Tibial artery (tissue), 4 donors: Measurements from ENCODE around the gene EAF1.

Source experiments
- DNase-seq, 2 donors: peaks; one replicate each; pipeline ENCODE4 v3.0.0-alpha.2; 2019
- H3K27ac ChIP-seq, 2 donors: fragments of 200-600 bp; sonication (generic) in 1 of 2; 1 replicate in 1 of 2; 2 replicates in 1 of 2; pipeline ENCODE4 v1.5.1; 2018 to 2019; ENCODE audit warnings: mild to moderate bottlenecking in 1 of 2
- H3K27me3 ChIP-seq, 2 donors: fragments of 200-600 bp; sonication (generic) in 1 of 2; one replicate each; pipeline versions ENCODE4 v1.5.1 to v1.6.0; 2016 to 2019
- H3K36me3 ChIP-seq, 3 donors: fragments of 200-600 bp; sonication (generic) in 2 of 3; one replicate each; pipeline ENCODE4 v1.5.1; 2016 to 2019; ENCODE audit warnings: mild to moderate bottlenecking in 2 of 3
- H3K4me1 ChIP-seq, 4 donors: fragments of 200-600 bp; sonication (generic) in 2 of 4; 1 replicate in 3 of 4; 2 replicates in 1 of 4; pipeline ENCODE4 v1.5.1; 2016 to 2019
- H3K4me3 ChIP-seq, 2 donors: fragments of 200-600 bp; sonication (generic) in 1 of 2; 1 replicate in 1 of 2; 2 replicates in 1 of 2; pipeline ENCODE4 v1.5.1; 2018 to 2019; ENCODE audit warnings: mild to moderate bottlenecking in 2 of 2
- H3K9me3 ChIP-seq, 3 donors: fragments of 200-600 bp; sonication (generic) in 1 of 3; one replicate each; pipeline ENCODE4 v1.5.1; 2016 to 2019
- intact Hi-C: fragments of 100-400 bp; cut with DNase I; formaldehyde crosslinking; loops from one replicate; pipeline ENCODE4 v1.15.0; 2023; ENCODE audit warnings: low total_unique reads
- TF ChIP-seq, protein P1 (sequence below), 2 experiments: fragments of 200-600 bp in 1 of 2; fragments of 450-650 bp in 1 of 2; IDR thresholded peaks; one replicate each; pipeline ENCODE4 v1.5.1; 2017 to 2019; ENCODE audit warnings: antibody characterized with exemption in 2 of 2, mild to moderate bottlenecking in 1 of 2, moderate library complexity in 1 of 2

Gene EAF1

DNA sequence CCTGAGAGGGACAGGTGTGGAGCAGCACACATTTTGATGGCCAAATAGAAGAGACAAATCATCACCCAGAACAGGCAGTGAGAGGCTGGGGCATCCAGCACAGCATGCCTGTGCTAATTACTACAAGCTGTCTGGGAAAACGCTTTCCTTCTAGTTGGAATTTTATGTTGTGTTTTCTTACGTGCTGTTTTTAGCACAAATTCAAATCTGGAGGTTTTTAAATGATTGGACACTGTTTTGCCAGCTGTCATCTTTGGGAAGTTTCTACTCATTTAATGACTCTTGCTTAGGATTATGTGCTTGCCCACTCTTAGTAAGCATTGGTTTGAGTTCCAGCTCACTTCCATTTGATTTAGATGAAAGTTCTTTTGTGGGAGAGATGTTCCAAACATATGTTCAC is 43.5 kb downstream of the EAF1 start:
- H3K27me3 ChIP-seq = no peaks in the 10 kb centered on the region
- peaks cover 0 to 14% (median 4%) of the 10 kb centered on the region in 4 donors for H3K4me1 ChIP-seq
- intact Hi-C loops = no loop called here
- no peak for DNase-seq
- TF ChIP-seq, protein P1, sequence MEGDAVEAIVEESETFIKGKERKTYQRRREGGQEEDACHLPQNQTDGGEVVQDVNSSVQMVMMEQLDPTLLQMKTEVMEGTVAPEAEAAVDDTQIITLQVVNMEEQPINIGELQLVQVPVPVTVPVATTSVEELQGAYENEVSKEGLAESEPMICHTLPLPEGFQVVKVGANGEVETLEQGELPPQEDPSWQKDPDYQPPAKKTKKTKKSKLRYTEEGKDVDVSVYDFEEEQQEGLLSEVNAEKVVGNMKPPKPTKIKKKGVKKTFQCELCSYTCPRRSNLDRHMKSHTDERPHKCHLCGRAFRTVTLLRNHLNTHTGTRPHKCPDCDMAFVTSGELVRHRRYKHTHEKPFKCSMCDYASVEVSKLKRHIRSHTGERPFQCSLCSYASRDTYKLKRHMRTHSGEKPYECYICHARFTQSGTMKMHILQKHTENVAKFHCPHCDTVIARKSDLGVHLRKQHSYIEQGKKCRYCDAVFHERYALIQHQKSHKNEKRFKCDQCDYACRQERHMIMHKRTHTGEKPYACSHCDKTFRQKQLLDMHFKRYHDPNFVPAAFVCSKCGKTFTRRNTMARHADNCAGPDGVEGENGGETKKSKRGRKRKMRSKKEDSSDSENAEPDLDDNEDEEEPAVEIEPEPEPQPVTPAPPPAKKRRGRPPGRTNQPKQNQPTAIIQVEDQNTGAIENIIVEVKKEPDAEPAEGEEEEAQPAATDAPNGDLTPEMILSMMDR (IDR thresholded peaks at IDR 0.05) = no peak
- no peaks in the 10 kb centered on the region for H3K9me3 ChIP-seq
- H3K27ac ChIP-seq = no peak overlapping the region
- H3K4me3 ChIP-seq = no peak overlapping the region
- H3K36me3 ChIP-seq = no peaks in the 10 kb centered on the region

DNA sequence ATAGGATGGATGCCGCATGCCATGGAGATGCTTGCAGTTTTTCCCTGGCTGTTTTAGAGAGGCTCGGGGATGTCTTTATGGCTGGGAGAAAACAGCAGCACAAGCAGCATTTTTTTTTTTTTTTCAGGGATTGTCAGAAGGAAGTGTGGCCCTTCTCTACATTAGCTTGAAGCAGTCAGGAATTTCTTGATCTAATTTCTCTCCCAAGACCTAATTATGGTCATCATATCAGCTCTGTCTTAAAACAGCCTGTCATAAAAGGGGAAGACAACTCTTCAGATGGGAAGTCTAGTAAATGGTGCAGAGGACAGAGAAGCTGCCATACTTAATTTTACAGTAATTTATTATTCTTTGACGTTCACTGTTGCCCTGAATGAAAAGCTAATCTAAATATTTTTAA is 44.5 kb downstream of the EAF1 start:
- Histone ChIP-seq H3K36me3 (no peaks in the 10 kb centered on the region), H3K9me3 (no peaks in the 10 kb centered on the region), H3K27ac (no peak overlapping the region), H3K4me3 (no peak overlapping the region), H3K27me3 (no peaks in the 10 kb centered on the region), H3K4me1 (peaks cover 0 to 14% (median 4%) of the 10 kb centered on the region in 4 donors)
- intact Hi-C loops = no loop called here
- no peak for DNase-seq
- TF ChIP-seq, protein P1 (IDR thresholded peaks at IDR 0.05) = no peak

DNA sequence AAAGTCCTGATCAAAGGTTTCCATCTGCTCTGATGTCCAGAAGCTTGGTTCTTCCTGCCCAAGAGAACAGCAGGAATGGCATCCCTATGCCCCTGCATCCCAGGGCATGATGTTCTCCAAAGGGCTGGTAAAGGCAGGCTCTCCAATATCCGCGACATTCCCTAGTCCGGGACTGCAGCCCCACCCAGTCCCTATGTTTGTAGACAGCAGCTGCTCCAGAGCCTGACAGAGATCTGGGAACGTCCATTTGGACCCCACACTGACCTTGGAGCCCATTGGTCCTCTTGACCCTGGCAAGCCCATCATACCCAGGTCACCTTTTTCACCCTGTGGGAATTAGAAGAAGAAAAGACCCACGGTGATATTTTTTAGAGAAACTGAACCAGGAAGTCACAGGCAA is 47.8 kb downstream of the EAF1 start:
- Histone ChIP-seq H3K27ac (no peak overlapping the region), H3K9me3 (no peaks in the 10 kb centered on the region), H3K27me3 (no peaks in the 10 kb centered on the region), H3K4me3 (no peak overlapping the region), H3K36me3 (no peaks in the 10 kb centered on the region), H3K4me1 (peaks cover 0 to 3% (median 0%) of the 10 kb centered on the region in 4 donors)
- TF ChIP-seq, protein P1 (IDR thresholded peaks at IDR 0.05) = no peak
- intact Hi-C loops = no loop called here
- no peak for DNase-seq

DNA sequence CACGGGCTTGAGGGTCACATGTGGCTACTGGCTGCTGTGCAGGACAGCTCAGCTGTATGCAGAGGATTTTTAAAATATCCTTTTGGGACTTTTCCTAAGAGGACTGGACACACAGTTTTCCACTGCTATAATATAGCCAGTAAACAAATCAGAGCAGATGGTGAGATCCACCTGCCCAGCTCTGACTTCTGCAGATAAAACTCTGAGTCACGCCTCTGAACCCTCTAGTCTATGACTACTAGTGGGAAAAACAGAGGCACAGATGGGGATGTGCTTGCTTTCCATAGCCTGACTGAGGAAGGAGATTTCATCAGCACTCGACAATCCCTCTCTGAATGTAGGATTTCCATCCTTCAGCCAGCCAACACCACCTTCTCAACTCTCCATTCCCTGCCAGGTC is 49.0 kb downstream of the EAF1 start:
- no peak for DNase-seq
- Histone ChIP-seq H3K27ac (no peak overlapping the region), H3K4me1 (peaks cover 0 to 3% (median 0%) of the 10 kb centered on the region in 4 donors), H3K9me3 (no peaks in the 10 kb centered on the region), H3K4me3 (no peak overlapping the region), H3K27me3 (no peaks in the 10 kb centered on the region), H3K36me3 (no peaks in the 10 kb centered on the region)
- intact Hi-C loops = no loop called here
- TF ChIP-seq, protein P1 (IDR thresholded peaks at IDR 0.05) = no peak

DNA sequence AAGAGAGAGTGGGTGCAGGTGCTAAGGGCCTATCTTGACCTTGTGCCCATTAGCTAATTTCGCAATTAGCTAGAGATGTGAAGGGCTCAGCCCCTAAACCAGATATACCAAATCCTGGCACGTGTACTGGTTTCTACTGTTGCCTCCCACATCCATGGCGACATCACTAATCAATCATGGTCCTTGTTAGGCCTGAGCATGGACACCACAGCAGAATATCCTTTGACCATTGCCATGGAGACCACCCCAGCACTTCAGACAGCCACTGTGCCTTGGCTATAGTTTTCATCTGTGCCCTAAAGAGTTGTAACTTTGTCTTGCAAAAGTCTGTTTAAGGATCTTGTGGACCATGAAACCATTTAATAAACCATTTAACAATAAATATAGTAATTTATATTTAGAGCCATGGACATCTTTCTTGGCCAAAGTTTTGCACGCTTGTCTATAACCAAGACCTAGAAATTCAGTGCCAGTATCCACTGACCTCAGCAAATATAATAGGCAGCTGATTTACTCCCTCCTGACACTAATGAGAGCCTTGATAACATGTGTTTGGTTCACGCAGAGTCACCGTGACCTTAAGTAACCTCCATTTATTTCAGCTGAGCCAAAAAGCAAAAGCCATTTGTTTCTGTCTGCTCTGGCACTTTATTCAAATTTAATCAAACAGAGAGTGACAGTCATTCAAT is 50.7 kb downstream of the EAF1 start:
- H3K4me3 ChIP-seq = no peak overlapping the region
- intact Hi-C loops = no loop called here
- H3K27me3 ChIP-seq = no peaks in the 10 kb centered on the region
- no peak for DNase-seq
- H3K4me1 ChIP-seq = peaks cover 0 to 3% (median 0%) of the 10 kb centered on the region in 4 donors
- H3K27ac ChIP-seq = no peak overlapping the region
- H3K9me3 ChIP-seq = no peaks in the 10 kb centered on the region
- TF ChIP-seq, protein P1 (IDR thresholded peaks at IDR 0.05) = no peak
- no peaks in the 10 kb centered on the region for H3K36me3 ChIP-seq

DNA sequence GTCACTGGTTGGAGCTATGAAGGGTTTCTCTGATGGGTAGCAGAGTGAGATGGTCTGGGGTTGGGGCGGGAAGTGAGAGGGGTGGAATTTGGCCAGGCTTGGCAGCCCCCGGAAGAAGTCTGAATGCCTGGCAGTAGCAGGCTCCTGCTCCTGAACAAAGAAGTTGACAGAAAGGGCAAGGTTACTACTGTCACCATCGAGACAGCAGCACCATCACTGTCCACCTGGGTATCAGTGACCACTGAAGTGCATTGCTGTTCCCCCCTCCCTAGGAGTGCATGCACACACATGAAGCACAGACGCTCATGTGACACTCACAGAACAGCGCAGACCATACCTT is 51.2 kb downstream of the EAF1 start:
- intact Hi-C loops = no loop called here
- TF ChIP-seq, protein P1 (IDR thresholded peaks at IDR 0.05) = no peak
- H3K4me3 ChIP-seq = no peak overlapping the region
- H3K4me1 ChIP-seq = peaks cover 0 to 3% (median 0%) of the 10 kb centered on the region in 4 donors
- H3K9me3 ChIP-seq = no peaks in the 10 kb centered on the region
- no peak overlapping the region for H3K27ac ChIP-seq
- no peaks in the 10 kb centered on the region for H3K36me3 ChIP-seq
- DNase-seq = no peak
- H3K27me3 ChIP-seq = no peaks in the 10 kb centered on the region
